HepG2 (cell line): Measurements from ENCODE around the gene NDUFB10. TPM values are rescaled to one million over a fixed set of nuclear protein-coding genes. Genes with fewer than 3 reads are reported as not detected.

Experiments
- ATAC-seq: fragments of 200-7000 bp; cut with Tn5 transposase; 3 replicates; pipeline ENCODE4 v1.9.1; 2020; ENCODE audit warnings: mild to moderate bottlenecking, moderate library complexity
- BruUV-seq: library from RNA; stranded (reverse); fragments of 400-500 nt; replicated peaks from 2 replicates; lab custom pipeline; 2021; lab: Mats Ljungman, UMichigan
- CTCF ChIA-PET: fragments of 300-600 bp; formaldehyde crosslinking; extraction: SDS; loops from one replicate; lab custom pipeline; 2021; ENCODE audit warnings: low total read pairs, inconsistent platforms, low intra/inter-chr PET ratio; lab: Yijun Ruan, JAX
- POLR2A ChIA-PET: fragments of 350-600 bp; sonication (Branson Sonifier 250); formaldehyde crosslinking; loops from one replicate; lab custom pipeline; 2020; ENCODE audit warnings: antibody characterized with exemption, inconsistent platforms; lab: Yijun Ruan, JAX
- DNase-seq: peaks from one replicate; pipeline ENCODE4 v3.0.0-alpha.2; 2015; ENCODE audit warnings: low spot score
- FAIRE-seq: peaks from 3 replicates; lab custom pipeline; 2011; peaks lifted over from hg19 to GRCh38; lab: Jason Lieb, UNC
- H2AFZ ChIP-seq: one replicate; pipeline ENCODE4 v1.6.1; 2011; ENCODE audit warnings: low read length, inconsistent platforms
- H3K27ac ChIP-seq: fragments of 300-600 bp; 3 replicates; pipeline ENCODE4 v1.8.0; 2011; ENCODE audit warnings: mixed run types, mild to moderate bottlenecking, mixed read lengths, low read length, inconsistent platforms; ENCODE audit not compliant: insufficient read depth; ENCODE audit errors: extremely low read length
- H3K27me3 ChIP-seq, 2 experiments: fragments of 200-600 bp in 1 of 2; 2 replicates in 1 of 2; 3 replicates in 1 of 2; pipeline versions ENCODE4 v1.6.0 to v1.8.0; 2011; ENCODE audit warnings: low read length in 2 of 2, mild to moderate bottlenecking in 2 of 2, moderate library complexity in 2 of 2, inconsistent platforms in 1 of 2; ENCODE audit not compliant: insufficient read depth in 2 of 2, control insufficient read depth in 1 of 2
- H3K36me3 ChIP-seq, 2 experiments: fragments of 200-600 bp in 1 of 2; replicated peaks in 1 of 2; 2 replicates in 1 of 2; 3 replicates in 1 of 2; pipeline versions ENCODE4 v1.5.1 to v1.8.0; 2011; ENCODE audit warnings: low read length in 2 of 2, inconsistent platforms in 1 of 2; ENCODE audit not compliant: insufficient read depth in 2 of 2, control insufficient read depth in 1 of 2
- H3K4me1 ChIP-seq: 2 replicates; pipeline ENCODE4 v1.5.1; 2012; ENCODE audit warnings: low read length, inconsistent platforms; ENCODE audit not compliant: insufficient read depth
- H3K4me2 ChIP-seq: 2 replicates; pipeline ENCODE4 v1.6.0; 2011; ENCODE audit warnings: low read depth, low read length, inconsistent platforms
- H3K4me3 ChIP-seq, 3 experiments: fragments of 200-600 bp in 1 of 3; sonication (generic), shearing (Covaris generic) in 1 of 3; replicated peaks in 1 of 3; 2 replicates each; pipeline ENCODE4 v1.5.1; 2011 to 2016; ENCODE audit warnings: low read length in 3 of 3, inconsistent platforms in 2 of 3, low read depth in 2 of 3, mild to moderate bottlenecking in 2 of 3, control low read depth in 1 of 3, mixed read lengths in 1 of 3; ENCODE audit not compliant: insufficient read depth in 1 of 3
- H3K79me2 ChIP-seq: one replicate; pipeline ENCODE4 v1.6.1; 2011; ENCODE audit warnings: low read length, inconsistent platforms; ENCODE audit not compliant: insufficient read depth
- H3K9ac ChIP-seq: 2 replicates; pipeline ENCODE4 v1.6.0; 2011; ENCODE audit warnings: mild to moderate bottlenecking, low read depth, low read length, inconsistent platforms; ENCODE audit not compliant: insufficient read depth
- H3K9me3 ChIP-seq: 2 replicates; pipeline ENCODE4 v1.5.1; 2012; ENCODE audit warnings: mild to moderate bottlenecking, low read length
- H4K20me1 ChIP-seq: 2 replicates; pipeline ENCODE4 v1.6.0; 2011; ENCODE audit warnings: inconsistent platforms, mild to moderate bottlenecking, low read length, moderate library complexity; ENCODE audit not compliant: insufficient read depth
- AGO2 ChIP-seq: fragments of 200-400 bp; formaldehyde crosslinking; optimal IDR thresholded peaks from 2 replicates; pipeline ENCODE3; 2017; ENCODE audit warnings: mild to moderate bottlenecking, low read depth, low read length, moderate library complexity
- CEBPB ChIP-seq: IDR thresholded peaks from 2 replicates; pipeline ENCODE4 v1.6.1; 2011; ENCODE audit warnings: low read depth, low read length, improper control_type of control experiment, borderline replicate concordance
- SRSF9 ChIP-seq: fragments of 200-400 bp; formaldehyde crosslinking; IDR thresholded peaks from 2 replicates; pipeline ENCODE4 v1.6.1; 2018; ENCODE audit warnings: borderline replicate concordance, mild to moderate bottlenecking, low read depth, low read length; ENCODE audit not compliant: insufficient read depth, poor library complexity, severe bottlenecking
- WGBS: methylation state at CpG from one replicate; pipeline ENCODE4 v1.1.6; 2017; ENCODE audit warnings: low lambda C conversion rate; 5-methylcytosine and 5-hydroxymethylcytosine counted together
- in situ Hi-C: cut with HindIII; loops from 2 replicates; pipeline ENCODE4 v1.10.0; 2017; ENCODE audit warnings: low pct_unique_long_range_greater_than_20kb; ENCODE audit not compliant: extremely low pct_ligation_motif_present
- intact Hi-C: fragments of 100-400 bp; cut with micrococcal nuclease; formaldehyde crosslinking; loops from one replicate; pipeline ENCODE4 v1.10.0; 2022; ENCODE audit not compliant: unreplicated experiment
- polyA plus RNA-seq, 8 experiments: library from polyadenylated mRNA; depleted of rRNA in 3 of 8; stranded (reverse) in 7 of 8; unstranded in 1 of 8; fragments of >200 nt; fragmentation: Illumina TruSeq in 4 of 8; extraction: Trizol in 4 of 8; gene quantifications; 2 replicates each; pipeline versions ENCODE4 v1.2.1 to v1.2.3, GENCODE V29; 2011 to 2016; ENCODE audit warnings: low read depth in 4 of 8, missing spikeins in 1 of 8, mixed read lengths in 1 of 8; ENCODE audit not compliant: insufficient read depth in 1 of 8
- total RNA-seq, 5 experiments: library from RNA; depleted of rRNA; stranded (reverse); fragments of >200 nt; fragmentation: Illumina TruSeq; extraction: Trizol; gene quantifications; 2 replicates each; pipeline ENCODE4 v1.2.3, GENCODE V29; 2016; ENCODE audit warnings: low read depth in 1 of 5
- TF ChIP-seq, protein P1 (sequence below): sonication (generic); formaldehyde crosslinking; IDR thresholded peaks from 2 replicates; pipeline ENCODE4 v1.4.0; 2020; ENCODE audit warnings: missing genetic modification reagents
- TF ChIP-seq, protein P2 (sequence below): sonication (generic); formaldehyde crosslinking; IDR thresholded peaks from 2 replicates; pipeline ENCODE4 v1.5.1; 2020; ENCODE audit warnings: mild to moderate bottlenecking, missing genetic modification reagents, moderate library complexity
- TF ChIP-seq, protein P3 (sequence below): sonication (generic); formaldehyde crosslinking; conservative IDR thresholded peaks from 2 replicates; pipeline ENCODE4 v1.8.0; 2022; ENCODE audit warnings: mild to moderate bottlenecking, moderate library complexity, missing genetic modification reagents

Gene NDUFB10
- total and polyA plus RNA-seq, 2 of the 13 experiments (the other 11 are each of a cell fraction or from before 2014, with no cell fraction given), result 68.6 to 157 TPM

DNA sequence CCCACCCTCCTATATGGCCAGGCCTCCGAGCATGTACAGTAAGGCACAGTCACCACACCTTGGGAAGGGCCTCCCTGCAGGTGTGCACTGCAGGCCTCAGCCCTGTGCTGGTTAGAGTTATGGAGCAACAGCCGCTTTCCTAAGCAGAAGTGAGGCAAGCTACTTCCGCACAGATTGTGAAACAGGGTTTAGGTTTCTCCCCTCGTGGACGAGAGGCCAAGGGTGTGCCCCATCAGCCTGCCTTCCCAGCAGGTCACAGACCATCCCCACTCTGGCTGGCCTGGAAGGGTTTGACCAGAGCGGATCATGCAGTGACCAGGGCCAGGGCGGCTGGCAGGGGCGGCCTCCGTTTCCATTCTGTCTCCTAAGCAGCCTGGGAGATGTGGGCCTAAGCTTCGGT, 21.0 kb upstream of the NDUFB10 start:
- DNase-seq (no peak), FAIRE-seq (no peak), ATAC-seq (no peak)
- POLR2A ChIA-PET, result no interaction called here
- 74% methylated on average over 8 of the region's 10 CpGs for WGBS
- no TSS peak for BruUV-seq
- intact Hi-C loops, result no loop called here
- CTCF ChIA-PET, result no interaction called here
- Histone ChIP-seq H3K4me3 (no peak overlapping the region), H3K4me2 (no peak overlapping the region), H3K27ac (peak overlapping the region; percentile 96), H2AFZ (no peak overlapping the region), H3K9ac (no peak overlapping the region), H3K36me3 (peaks cover 7 to 24% of the 10 kb centered on the region in 2 experiments; a peak in 3 of 5 replicates), H3K27me3 (no peaks in the 10 kb centered on the region), H3K9me3 (no peaks in the 10 kb centered on the region), H3K79me2 (peaks cover 26% of the 10 kb centered on the region), H4K20me1 (no peaks in the 10 kb centered on the region; the same call in 1 of the 2 replicates), H3K4me1 (peaks cover 76% of the 10 kb centered on the region)
- in situ Hi-C loops, result no loop called here
- no peak for TF ChIP-seq SRSF9
- peak; percentile 72; the same call in 1 of the 2 replicates for TF ChIP-seq CEBPB
- TF ChIP-seq, protein P1, sequence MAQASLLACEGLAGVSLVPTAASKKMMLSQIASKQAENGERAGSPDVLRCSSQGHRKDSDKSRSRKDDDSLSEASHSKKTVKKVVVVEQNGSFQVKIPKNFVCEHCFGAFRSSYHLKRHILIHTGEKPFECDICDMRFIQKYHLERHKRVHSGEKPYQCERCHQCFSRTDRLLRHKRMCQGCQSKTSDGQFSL (CRISPR knock-in tag), result no peak
- TF ChIP-seq, protein P2, sequence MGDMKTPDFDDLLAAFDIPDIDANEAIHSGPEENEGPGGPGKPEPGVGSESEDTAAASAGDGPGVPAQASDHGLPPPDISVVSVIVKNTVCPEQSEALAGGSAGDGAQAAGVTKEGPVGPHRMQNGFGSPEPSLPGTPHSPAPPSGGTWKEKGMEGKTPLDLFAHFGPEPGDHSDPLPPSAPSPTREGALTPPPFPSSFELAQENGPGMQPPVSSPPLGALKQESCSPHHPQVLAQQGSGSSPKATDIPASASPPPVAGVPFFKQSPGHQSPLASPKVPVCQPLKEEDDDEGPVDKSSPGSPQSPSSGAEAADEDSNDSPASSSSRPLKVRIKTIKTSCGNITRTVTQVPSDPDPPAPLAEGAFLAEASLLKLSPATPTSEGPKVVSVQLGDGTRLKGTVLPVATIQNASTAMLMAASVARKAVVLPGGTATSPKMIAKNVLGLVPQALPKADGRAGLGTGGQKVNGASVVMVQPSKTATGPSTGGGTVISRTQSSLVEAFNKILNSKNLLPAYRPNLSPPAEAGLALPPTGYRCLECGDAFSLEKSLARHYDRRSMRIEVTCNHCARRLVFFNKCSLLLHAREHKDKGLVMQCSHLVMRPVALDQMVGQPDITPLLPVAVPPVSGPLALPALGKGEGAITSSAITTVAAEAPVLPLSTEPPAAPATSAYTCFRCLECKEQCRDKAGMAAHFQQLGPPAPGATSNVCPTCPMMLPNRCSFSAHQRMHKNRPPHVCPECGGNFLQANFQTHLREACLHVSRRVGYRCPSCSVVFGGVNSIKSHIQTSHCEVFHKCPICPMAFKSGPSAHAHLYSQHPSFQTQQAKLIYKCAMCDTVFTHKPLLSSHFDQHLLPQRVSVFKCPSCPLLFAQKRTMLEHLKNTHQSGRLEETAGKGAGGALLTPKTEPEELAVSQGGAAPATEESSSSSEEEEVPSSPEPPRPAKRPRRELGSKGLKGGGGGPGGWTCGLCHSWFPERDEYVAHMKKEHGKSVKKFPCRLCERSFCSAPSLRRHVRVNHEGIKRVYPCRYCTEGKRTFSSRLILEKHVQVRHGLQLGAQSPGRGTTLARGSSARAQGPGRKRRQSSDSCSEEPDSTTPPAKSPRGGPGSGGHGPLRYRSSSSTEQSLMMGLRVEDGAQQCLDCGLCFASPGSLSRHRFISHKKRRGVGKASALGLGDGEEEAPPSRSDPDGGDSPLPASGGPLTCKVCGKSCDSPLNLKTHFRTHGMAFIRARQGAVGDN (CRISPR knock-in tag), result peak; percentile 30; the same call in 1 of the 2 replicates
- peak; percentile 5 for TF ChIP-seq AGO2
- TF ChIP-seq, protein P3, sequence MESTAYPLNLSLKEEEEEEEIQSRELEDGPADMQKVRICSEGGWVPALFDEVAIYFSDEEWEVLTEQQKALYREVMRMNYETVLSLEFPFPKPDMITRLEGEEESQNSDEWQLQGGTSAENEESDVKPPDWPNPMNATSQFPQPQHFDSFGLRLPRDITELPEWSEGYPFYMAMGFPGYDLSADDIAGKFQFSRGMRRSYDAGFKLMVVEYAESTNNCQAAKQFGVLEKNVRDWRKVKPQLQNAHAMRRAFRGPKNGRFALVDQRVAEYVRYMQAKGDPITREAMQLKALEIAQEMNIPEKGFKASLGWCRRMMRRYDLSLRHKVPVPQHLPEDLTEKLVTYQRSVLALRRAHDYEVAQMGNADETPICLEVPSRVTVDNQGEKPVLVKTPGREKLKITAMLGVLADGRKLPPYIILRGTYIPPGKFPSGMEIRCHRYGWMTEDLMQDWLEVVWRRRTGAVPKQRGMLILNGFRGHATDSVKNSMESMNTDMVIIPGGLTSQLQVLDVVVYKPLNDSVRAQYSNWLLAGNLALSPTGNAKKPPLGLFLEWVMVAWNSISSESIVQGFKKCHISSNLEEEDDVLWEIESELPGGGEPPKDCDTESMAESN (CRISPR knock-in tag), result no peak
